ENCODE data around the gene ODAD3. TPM values are rescaled to one million over a fixed set of nuclear protein-coding genes. Genes with fewer than 3 reads are reported as not detected.
A peak's percentile ranks its signal among the peaks of the same experiment; 100 is the strongest.

The ODAD3 gene
- total and polyA plus RNA-seq, 10 of the 15 experiments (the other 5 are each of a cell fraction or from before 2014, with no cell fraction given), result 0.11 to 0.39 (median 0.28) TPM; not detected in 7

DNA sequence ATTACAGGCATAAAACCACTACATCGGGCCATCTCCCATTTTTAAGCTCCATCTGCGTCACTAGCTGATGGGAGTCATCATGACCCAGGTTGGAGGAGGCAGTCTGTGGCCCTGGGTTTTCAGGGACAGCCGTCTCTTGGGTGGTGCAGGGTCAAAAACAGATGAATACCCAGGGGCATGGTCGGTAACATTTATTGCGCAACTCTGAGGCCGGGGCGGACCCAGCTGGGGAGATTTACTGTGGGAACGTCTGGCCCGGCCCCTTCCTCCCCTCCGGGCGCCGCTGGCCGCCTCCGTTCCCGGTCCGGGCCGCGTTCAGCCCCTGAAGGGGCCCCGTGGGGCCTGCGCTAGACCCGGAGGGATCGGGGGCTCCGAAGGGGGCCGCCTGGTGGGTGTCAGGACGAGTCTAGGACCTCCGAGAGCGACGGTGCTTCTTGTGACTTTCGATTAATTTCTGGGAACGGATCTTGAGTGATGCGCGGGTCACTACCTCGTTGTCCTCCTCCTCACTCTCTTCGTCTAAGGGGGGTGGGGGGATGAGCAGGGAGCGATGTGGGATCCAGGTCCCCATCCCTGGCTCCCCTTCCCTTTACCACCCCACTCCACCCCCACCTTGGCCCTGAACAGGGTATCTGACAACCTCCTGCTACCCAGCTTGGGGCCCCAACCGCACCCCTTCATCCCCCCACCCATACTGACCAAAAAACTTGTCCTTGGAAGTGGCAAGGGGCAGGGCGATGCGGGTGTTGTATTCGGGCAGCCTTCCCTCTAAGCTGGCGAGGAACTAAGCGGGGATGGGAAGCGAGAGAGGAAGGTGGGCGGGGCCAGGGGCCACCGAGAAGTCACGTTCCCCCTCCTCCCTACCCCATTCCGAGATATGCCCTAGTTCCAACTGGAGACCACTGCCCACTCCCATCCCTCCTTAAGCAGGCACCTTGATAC, 14.2 kb downstream of the ODAD3 start:
- H3K36me3 ChIP-seq (ENCODE audit: control insufficient read depth in 2 of 2, insufficient read depth in 2 of 2, low read length in 1 of 2), result no peaks in the 10 kb centered on the region
- no peak for ATAC-seq
- no peak overlapping the region for H3K27ac ChIP-seq (ENCODE audit: control insufficient read depth, insufficient read depth)
- H3K4me1 ChIP-seq (ENCODE audit: control insufficient read depth, insufficient read depth, low read length), result peaks cover 22% of the 10 kb centered on the region
- ChIA-PET POLR2A (interaction anchor here (0.5 to 1.4 kb wide), 5 partner anchors 10 to 869 kb away, joined by 3 to 5 read pairs (median 4); no protein-coding TSS in a partner anchor), CTCF (interaction anchor here (0.6 to 2.9 kb wide), 8 partner anchors 9 to 77 kb away, joined by 3 to 13 read pairs (median 4); partner anchors contain the start of gene PRKCSH), SMC1A (ENCODE audit: uncharacterized antibody, unreplicated experiment) (interaction anchor here (0.8 to 2.3 kb wide), 4 partner anchors 25 to 46 kb away, joined by 3 to 14 read pairs (median 4); partner anchors contain the start of gene SWSAP1), RAD21 (ENCODE audit: unreplicated experiment) (interaction anchor here (1.0 to 2.2 kb wide), 4 partner anchors 15 to 62 kb away, joined by 3 to 7 read pairs (median 4); partner anchors contain the start of genes ODAD3 and PRKCSH)
- no TSS peak for BruUV-seq (replicated peaks)
- peak overlapping the region; percentile 40; the same call in 1 of the 2 replicates for H3K4me3 ChIP-seq
- in situ Hi-C loops (cut with MboI), result no loop called here
- no peak for DNase-seq (ENCODE audit: low read depth, low spot score)
- H3K9me3 ChIP-seq (replicated peaks; ENCODE audit: control insufficient read depth, insufficient read depth, low read length), result no peaks in the 10 kb centered on the region
- peaks cover 10 to 16% of the 10 kb centered on the region in 2 experiments for H3K27me3 ChIP-seq (replicated peaks in 1 of 2; ENCODE audit: control insufficient read depth in 2 of 2, insufficient read depth in 2 of 2, low read length in 1 of 2)
- intact Hi-C loops (cut with micrococcal nuclease; ENCODE audit: unreplicated experiment), result no loop called here
- H3K4me2 ChIP-seq (ENCODE audit: control insufficient read depth, insufficient read depth), result peak overlapping the region; percentile 74
- H3K9ac ChIP-seq (ENCODE audit: control insufficient read depth, insufficient read depth, low read length), result no peak overlapping the region
- no peaks in the 10 kb centered on the region for H4K20me1 ChIP-seq (ENCODE audit: control insufficient read depth, insufficient read depth)
- WGBS (ENCODE audit: insufficient coverage, insufficient replicate concordance, low lambda C conversion rate, missing lambda C conversion rate), result 5% methylated on average over 45 of the region's 46 CpGs
- no peak for TF ChIP-seq CBFB (IDR thresholded peaks at IDR 0.05; ENCODE audit: low read depth)
- peak; percentile 51; the same call in 1 of the 2 replicates for TF ChIP-seq ZNF24 (IDR thresholded peaks at IDR 0.05)
- TF ChIP-seq CEBPB (IDR thresholded peaks at IDR 0.05; ENCODE audit: borderline replicate concordance in 1 of 2, low read depth in 2 of 2, low read length in 2 of 2), result peak in 1 of 2 experiments; percentile 92; a peak in 2 of 4 replicates
- TF ChIP-seq USF1 (IDR thresholded peaks at IDR 0.05; ENCODE audit: borderline replicate concordance, extremely low read length, insufficient read depth, low read depth, low read length), result no peak
- TF ChIP-seq, protein P1, sequence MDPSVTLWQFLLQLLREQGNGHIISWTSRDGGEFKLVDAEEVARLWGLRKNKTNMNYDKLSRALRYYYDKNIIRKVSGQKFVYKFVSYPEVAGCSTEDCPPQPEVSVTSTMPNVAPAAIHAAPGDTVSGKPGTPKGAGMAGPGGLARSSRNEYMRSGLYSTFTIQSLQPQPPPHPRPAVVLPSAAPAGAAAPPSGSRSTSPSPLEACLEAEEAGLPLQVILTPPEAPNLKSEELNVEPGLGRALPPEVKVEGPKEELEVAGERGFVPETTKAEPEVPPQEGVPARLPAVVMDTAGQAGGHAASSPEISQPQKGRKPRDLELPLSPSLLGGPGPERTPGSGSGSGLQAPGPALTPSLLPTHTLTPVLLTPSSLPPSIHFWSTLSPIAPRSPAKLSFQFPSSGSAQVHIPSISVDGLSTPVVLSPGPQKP (IDR thresholded peaks at IDR 0.05; ENCODE audit: low read depth, low read length), result no peak
- peak; percentile 61 to 79; a peak in 3 of 4 replicates for TF ChIP-seq BHLHE40 (IDR thresholded peaks at IDR 0.05; ENCODE audit: borderline replicate concordance in 1 of 2, low read depth in 2 of 2, low read length in 1 of 2)
- FAIRE-seq, result no peak
- no peaks in the 10 kb centered on the region for H3K79me2 ChIP-seq (ENCODE audit: control insufficient read depth, insufficient read depth, low read length)
- peak overlapping the region; percentile 49 for H2AFZ ChIP-seq (ENCODE audit: control insufficient read depth, low read depth, low read length)

Measured in GM12878 (cell line).